Cardiac muscle cell (in vitro differentiated cells and primary cell): Measurements from ENCODE around the gene VSTM4. TPM values are rescaled to one million over a fixed set of nuclear protein-coding genes. Genes with fewer than 3 reads are reported as not detected.
A peak's percentile ranks its signal among the peaks of the same experiment; 100 is the strongest.

Experiments
- DNase-seq, 2 donors: peaks; one replicate each; pipeline versions ENCODE4 v3.0.0 to v3.0.0-alpha.2; 2010 to 2017; ENCODE audit warnings: low read depth in 1 of 2, low spot score in 1 of 2
- H3K27ac ChIP-seq: fragments of 200-600 bp; sonication (generic); 2 replicates; pipeline ENCODE4 v1.5.1; 2016
- H3K27me3 ChIP-seq: fragments of 200-600 bp; sonication (generic); 2 replicates; pipeline ENCODE4 v1.6.0; 2016; ENCODE audit warnings: control low read depth
- H3K36me3 ChIP-seq: fragments of 200-600 bp; sonication (generic); 2 replicates; pipeline ENCODE4 v1.5.1; 2016; ENCODE audit warnings: control low read depth
- H3K4me1 ChIP-seq: fragments of 200-600 bp; sonication (generic); 2 replicates; pipeline ENCODE4 v1.8.1; 2017; ENCODE audit warnings: low read depth, mild to moderate bottlenecking, mixed run types
- H3K4me3 ChIP-seq: fragments of 200-600 bp; sonication (generic); 2 replicates; pipeline ENCODE4 v1.5.1; 2016; ENCODE audit warnings: mild to moderate bottlenecking
- H3K9me3 ChIP-seq: fragments of 200-600 bp; sonication (generic); 2 replicates; pipeline ENCODE4 v1.5.1; 2017; ENCODE audit warnings: low read depth, mild to moderate bottlenecking, control low read depth
- polyA plus RNA-seq: library from polyadenylated mRNA; unstranded; fragments of >200 nt; fragmentation: Nextera tagmentation; extraction: Ambion mirVana; gene quantifications from 2 replicates; pipeline ENCODE4 v1.2.1, GENCODE V29; 2016
- total RNA-seq: library from RNA; depleted of rRNA; stranded (reverse); fragments of >200 nt; gene quantifications from 2 replicates; pipeline ENCODE4 v1.2.3, GENCODE V29; 2016
- TF ChIP-seq, protein P1 (sequence below): IDR thresholded peaks from 2 replicates; pipeline ENCODE4 v1.5.1; 2012; ENCODE audit warnings: low read depth, mild to moderate bottlenecking, low read length

The VSTM4 gene
- total and polyA plus RNA-seq, 2 experiments from 2014 or later: 3.6 to 6.0 TPM

DNA sequence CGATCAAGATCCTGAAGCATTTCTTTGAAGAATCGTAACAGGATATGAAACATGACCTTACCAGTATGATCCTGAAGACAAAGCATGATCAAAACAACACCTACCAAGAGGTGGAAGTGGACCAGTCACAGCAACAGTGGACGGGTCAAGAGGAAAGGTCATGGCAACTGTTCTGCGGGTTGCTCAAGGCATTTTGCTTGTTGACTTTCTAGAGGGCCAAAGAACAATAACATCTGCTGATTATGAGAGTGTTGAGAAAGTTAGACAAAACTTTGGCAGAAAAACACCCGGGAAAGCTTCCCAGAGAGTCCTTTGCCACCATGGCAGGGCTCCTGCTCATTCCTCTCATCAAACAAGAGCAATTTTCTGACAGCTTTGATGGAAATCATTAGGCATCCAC is 110.1 kb downstream of the VSTM4 start:
- Histone ChIP-seq H3K4me1 (peaks cover 21% of the 10 kb centered on the region), H3K27ac (no peak overlapping the region), H3K9me3 (no peaks in the 10 kb centered on the region), H3K4me3 (no peak overlapping the region), H3K27me3 (no peaks in the 10 kb centered on the region), H3K36me3 (no peaks in the 10 kb centered on the region)
- TF ChIP-seq, protein P1, sequence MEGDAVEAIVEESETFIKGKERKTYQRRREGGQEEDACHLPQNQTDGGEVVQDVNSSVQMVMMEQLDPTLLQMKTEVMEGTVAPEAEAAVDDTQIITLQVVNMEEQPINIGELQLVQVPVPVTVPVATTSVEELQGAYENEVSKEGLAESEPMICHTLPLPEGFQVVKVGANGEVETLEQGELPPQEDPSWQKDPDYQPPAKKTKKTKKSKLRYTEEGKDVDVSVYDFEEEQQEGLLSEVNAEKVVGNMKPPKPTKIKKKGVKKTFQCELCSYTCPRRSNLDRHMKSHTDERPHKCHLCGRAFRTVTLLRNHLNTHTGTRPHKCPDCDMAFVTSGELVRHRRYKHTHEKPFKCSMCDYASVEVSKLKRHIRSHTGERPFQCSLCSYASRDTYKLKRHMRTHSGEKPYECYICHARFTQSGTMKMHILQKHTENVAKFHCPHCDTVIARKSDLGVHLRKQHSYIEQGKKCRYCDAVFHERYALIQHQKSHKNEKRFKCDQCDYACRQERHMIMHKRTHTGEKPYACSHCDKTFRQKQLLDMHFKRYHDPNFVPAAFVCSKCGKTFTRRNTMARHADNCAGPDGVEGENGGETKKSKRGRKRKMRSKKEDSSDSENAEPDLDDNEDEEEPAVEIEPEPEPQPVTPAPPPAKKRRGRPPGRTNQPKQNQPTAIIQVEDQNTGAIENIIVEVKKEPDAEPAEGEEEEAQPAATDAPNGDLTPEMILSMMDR: no peak
- no peak for DNase-seq

DNA sequence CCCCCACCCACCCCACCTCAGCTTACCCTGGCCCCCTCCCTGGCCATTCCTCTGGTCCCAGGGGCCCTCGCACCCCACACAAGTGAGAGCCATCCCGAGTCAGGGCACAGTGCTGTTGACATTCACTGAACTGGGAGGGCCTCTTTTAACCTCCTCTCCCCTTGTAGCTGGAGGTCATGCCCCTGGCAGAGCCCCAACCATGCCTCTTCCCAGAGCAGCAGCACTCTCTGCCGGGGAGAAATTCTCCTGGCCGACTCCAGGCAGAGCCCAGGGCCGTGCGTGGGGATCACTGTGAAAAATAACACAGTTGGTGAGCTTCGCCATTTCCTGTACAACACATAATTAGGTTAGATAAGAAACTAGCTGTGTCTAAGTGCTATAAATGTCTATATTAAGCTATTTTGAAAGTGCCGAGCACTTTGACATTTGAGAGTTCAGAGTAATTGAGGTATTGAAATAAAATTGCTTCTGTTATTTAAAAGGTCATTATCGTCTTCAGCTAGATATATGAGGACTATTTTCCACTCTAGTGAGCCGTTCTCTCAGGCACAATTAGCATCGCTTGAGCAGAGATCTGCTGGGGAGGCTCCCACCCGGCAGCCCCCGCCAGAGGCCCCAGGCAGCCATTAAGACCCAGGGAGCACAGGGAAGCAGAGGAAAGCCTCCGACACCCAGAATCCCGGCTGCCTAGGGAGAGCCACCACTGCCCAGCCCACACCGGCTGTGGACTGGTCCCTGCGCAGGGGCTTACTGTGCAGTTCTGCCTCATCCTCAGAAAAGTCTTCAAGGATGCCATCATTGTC is 113.3 kb downstream of the VSTM4 start:
- H3K4me1 ChIP-seq: peaks cover 10% of the 10 kb centered on the region
- H3K4me3 ChIP-seq: no peak overlapping the region
- TF ChIP-seq, protein P1: no peak
- peak overlapping the region; percentile 31 for H3K27ac ChIP-seq
- no peaks in the 10 kb centered on the region for H3K36me3 ChIP-seq
- H3K27me3 ChIP-seq: no peaks in the 10 kb centered on the region
- peak in 1 of 2 donors; percentile 4 for DNase-seq
- no peaks in the 10 kb centered on the region for H3K9me3 ChIP-seq

DNA sequence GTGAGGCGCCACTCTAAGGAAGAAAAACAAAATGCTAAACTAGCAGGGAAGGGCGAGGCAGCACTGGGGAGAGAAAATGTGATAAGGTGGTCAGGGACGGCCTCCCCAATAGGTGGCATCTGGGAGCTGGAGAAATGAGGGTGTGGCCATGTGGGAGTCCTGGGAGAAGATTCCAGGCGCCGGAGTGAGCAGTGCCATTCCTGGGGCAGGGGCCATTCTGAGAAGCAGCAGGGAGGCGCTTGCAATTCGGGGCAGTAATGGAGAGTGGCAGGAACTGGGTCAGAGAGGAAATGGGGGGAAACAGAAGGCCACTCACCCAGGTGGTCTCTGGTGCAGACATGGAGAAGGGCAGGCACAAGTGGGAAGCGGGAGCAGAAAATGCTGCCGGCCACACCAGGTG is 113.9 kb downstream of the VSTM4 start:
- Histone ChIP-seq H3K36me3 (no peaks in the 10 kb centered on the region), H3K27ac (no peak overlapping the region), H3K27me3 (no peaks in the 10 kb centered on the region), H3K4me3 (no peak overlapping the region), H3K9me3 (no peaks in the 10 kb centered on the region), H3K4me1 (peaks cover 10% of the 10 kb centered on the region)
- peak; percentile 8 to 61 for DNase-seq
- TF ChIP-seq, protein P1: peak; percentile 13

DNA sequence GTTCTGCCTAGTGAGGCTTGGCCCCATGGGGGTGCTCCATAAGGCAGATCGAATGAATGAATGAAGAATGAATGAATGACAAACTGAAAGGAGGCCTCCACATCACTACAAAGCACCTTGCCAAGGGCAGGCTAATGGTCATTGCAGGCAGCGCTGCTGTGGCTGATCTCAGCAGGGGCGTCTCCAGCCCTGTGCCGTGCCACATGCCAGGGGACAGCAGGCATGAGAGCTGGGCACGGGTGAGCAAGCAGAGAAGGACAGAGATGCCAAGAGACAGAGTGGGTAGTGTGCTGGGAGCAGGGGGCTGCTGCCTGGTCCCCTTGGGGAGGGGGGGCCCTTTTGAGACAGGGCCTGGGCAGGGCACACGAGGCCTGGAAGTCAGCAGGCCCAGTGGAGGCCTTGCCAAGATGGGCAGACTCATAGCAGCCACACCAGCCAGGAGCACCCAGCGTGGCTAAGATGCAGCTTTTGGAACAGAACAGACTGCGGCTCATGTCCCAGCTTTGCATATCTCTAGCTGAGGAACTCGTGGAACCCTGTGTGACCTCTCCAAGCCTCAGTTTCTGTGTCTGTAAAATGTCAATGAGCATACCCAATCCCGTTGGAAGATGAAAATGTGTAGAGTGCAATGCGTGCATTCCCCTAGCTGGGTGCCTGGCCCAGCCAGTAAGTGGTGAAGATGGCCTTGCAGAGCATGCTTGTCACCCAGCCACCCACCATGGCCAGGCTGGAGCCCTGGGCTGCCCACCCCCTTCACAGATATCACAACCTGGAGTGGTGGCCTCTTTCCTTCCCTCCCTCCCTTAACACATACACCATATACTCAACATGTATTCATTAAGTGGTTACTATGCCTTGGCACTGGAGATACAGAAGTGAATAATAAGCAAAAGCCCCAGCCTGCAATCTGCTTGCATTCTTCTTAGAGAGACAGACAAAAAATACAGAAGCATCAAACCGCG is 114.6 kb downstream of the VSTM4 start:
- H3K27me3 ChIP-seq: no peaks in the 10 kb centered on the region
- TF ChIP-seq, protein P1: no peak
- no peak overlapping the region for H3K4me3 ChIP-seq
- H3K27ac ChIP-seq: no peak overlapping the region
- peaks cover 10% of the 10 kb centered on the region for H3K4me1 ChIP-seq
- no peaks in the 10 kb centered on the region for H3K36me3 ChIP-seq
- DNase-seq: no peak
- H3K9me3 ChIP-seq: no peaks in the 10 kb centered on the region

DNA sequence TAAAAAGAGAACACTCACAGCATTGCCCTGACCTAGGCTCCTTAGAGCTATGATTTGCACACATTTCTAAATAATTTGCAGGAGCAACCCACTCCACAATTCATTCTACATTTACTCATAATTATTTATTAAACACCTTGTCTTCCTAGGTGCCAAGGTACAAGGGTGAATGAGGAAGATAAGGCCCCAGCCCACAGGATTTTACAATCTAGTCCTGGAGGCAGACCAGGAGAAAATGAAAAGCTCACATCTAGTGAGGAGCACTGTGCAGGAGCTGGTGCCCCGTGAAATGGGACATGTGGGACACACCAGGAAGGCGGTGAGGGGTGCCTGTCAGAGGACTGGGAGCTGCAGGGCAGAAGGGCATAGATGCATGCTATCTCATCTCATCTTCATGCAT is 116.0 kb downstream of the VSTM4 start:
- peaks cover 10% of the 10 kb centered on the region for H3K4me1 ChIP-seq
- no peaks in the 10 kb centered on the region for H3K9me3 ChIP-seq
- H3K27ac ChIP-seq: no peak overlapping the region
- no peak for DNase-seq
- H3K27me3 ChIP-seq: no peaks in the 10 kb centered on the region
- H3K4me3 ChIP-seq: no peak overlapping the region
- TF ChIP-seq, protein P1: no peak
- H3K36me3 ChIP-seq: no peaks in the 10 kb centered on the region
